NT2/D1 (cell line): ENCODE measurements around the gene PALLD.

Source experiments
- DNase-seq: peaks from one replicate; pipeline ENCODE4 v3.0.0-alpha.2; 2011; ENCODE audit warnings: low read depth, low spot score
- H3K27me3 ChIP-seq: 2 replicates; pipeline ENCODE4 v1.6.0; 2011; ENCODE audit warnings: mild to moderate bottlenecking; ENCODE audit not compliant: insufficient read length, insufficient read depth
- H3K36me3 ChIP-seq: 2 replicates; pipeline ENCODE4 v1.6.1; 2011; ENCODE audit warnings: mild to moderate bottlenecking, low read length, mixed read lengths; ENCODE audit not compliant: insufficient read depth, insufficient read length
- H3K4me1 ChIP-seq: 2 replicates; pipeline ENCODE4 v1.5.1; 2011; ENCODE audit not compliant: insufficient read depth, insufficient read length
- H3K4me3 ChIP-seq: 2 replicates; pipeline ENCODE4 v1.5.1; 2011; ENCODE audit warnings: low read depth; ENCODE audit not compliant: insufficient read length
- H3K9ac ChIP-seq: 2 replicates; pipeline ENCODE4 v1.6.0; 2011; ENCODE audit warnings: low read depth; ENCODE audit not compliant: insufficient read length
- H3K9me3 ChIP-seq: 2 replicates; pipeline ENCODE4 v1.5.1; 2011; ENCODE audit warnings: mild to moderate bottlenecking, low read length; ENCODE audit not compliant: insufficient read depth
- SUZ12 ChIP-seq: IDR thresholded peaks from 2 replicates; pipeline ENCODE4 v1.6.1; 2011; ENCODE audit not compliant: insufficient read length, insufficient read depth; ENCODE audit errors: extremely low read depth
- YY1 ChIP-seq: IDR thresholded peaks from 2 replicates; pipeline ENCODE4 v1.6.1; 2011; ENCODE audit not compliant: insufficient read length, insufficient read depth
- ZNF274 ChIP-seq: IDR thresholded peaks from 2 replicates; pipeline ENCODE4 v1.6.1; 2011; ENCODE audit warnings: mild to moderate bottlenecking, low read depth, low read length

Gene PALLD

DNA sequence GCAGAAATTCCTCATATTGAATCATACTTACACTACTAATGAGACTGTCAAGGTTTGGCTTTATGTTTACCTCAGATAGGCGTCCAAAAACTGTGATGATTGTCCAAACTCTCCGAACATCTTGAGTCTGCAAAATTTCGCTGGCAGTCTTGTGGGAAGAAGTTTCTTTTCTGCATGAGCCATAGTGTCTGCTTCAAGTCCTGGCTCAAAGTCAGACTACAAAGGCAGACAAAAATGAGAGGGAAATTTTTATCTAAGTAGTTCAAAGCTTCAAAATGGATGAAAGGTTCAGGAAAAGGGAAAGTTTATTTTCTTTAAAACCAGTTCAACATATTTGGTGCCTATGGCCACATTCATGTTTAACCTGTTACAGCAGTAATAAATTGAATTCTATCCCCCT, 40.7 kb downstream of the PALLD start:
- H3K9ac ChIP-seq = no peak overlapping the region
- H3K36me3 ChIP-seq = no peaks in the 10 kb centered on the region
- no peak for DNase-seq
- H3K27me3 ChIP-seq = no peaks in the 10 kb centered on the region
- no peaks in the 10 kb centered on the region for H3K9me3 ChIP-seq
- no peaks in the 10 kb centered on the region for H3K4me1 ChIP-seq
- H3K4me3 ChIP-seq = no peak overlapping the region
- TF ChIP-seq YY1 = no peak
- no peak for TF ChIP-seq SUZ12
- TF ChIP-seq ZNF274 = no peak

DNA sequence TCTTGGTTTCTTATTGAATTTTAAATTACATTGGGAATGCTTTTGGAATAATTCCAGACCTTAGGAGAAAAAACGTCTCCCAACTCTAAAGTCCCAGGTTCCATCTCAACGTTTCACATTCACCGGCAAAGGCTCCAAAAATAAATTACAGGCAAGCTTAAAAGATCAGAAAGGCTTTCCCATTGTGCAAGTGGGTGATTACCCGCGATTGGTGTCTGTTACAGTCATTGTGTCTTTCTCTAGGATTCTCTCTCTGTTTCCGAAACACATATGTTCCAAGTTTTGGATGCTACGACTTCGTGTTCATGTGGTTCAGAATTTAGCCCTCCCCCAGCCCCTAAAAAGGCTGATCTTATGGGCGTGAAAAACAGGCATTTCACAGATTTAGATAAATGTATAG, 41.8 kb downstream of the PALLD start:
- Histone ChIP-seq H3K4me1 (no peaks in the 10 kb centered on the region), H3K27me3 (no peaks in the 10 kb centered on the region), H3K9ac (no peak overlapping the region), H3K36me3 (no peaks in the 10 kb centered on the region), H3K4me3 (no peak overlapping the region), H3K9me3 (no peaks in the 10 kb centered on the region)
- TF ChIP-seq YY1 (no peak), ZNF274 (no peak), SUZ12 (no peak)
- DNase-seq = no peak

DNA sequence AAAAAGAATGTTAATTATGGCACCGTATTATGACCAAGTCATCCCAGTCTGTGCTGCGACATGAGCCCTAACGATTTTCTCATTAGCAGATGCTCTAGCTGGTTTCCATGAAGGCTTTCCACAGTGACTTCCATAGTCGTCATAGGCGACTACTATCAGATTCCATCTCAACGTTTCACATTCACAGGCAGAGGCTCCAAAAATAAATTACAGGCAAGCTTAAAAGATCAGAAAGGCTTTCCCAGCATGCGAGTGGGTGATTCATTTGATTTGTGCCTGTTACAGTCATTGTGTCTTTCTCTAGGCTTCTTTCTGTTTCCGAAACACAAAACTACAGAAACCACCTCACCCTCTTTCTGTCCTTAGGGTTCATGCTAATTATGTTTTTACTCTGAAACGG, 43.2 kb downstream of the PALLD start:
- H3K27me3 ChIP-seq = no peaks in the 10 kb centered on the region
- no peak for DNase-seq
- no peaks in the 10 kb centered on the region for H3K36me3 ChIP-seq
- no peak for TF ChIP-seq SUZ12
- TF ChIP-seq YY1 = no peak
- no peak for TF ChIP-seq ZNF274
- no peak overlapping the region for H3K4me3 ChIP-seq
- H3K9me3 ChIP-seq = no peaks in the 10 kb centered on the region
- no peak overlapping the region for H3K9ac ChIP-seq
- H3K4me1 ChIP-seq = no peaks in the 10 kb centered on the region

DNA sequence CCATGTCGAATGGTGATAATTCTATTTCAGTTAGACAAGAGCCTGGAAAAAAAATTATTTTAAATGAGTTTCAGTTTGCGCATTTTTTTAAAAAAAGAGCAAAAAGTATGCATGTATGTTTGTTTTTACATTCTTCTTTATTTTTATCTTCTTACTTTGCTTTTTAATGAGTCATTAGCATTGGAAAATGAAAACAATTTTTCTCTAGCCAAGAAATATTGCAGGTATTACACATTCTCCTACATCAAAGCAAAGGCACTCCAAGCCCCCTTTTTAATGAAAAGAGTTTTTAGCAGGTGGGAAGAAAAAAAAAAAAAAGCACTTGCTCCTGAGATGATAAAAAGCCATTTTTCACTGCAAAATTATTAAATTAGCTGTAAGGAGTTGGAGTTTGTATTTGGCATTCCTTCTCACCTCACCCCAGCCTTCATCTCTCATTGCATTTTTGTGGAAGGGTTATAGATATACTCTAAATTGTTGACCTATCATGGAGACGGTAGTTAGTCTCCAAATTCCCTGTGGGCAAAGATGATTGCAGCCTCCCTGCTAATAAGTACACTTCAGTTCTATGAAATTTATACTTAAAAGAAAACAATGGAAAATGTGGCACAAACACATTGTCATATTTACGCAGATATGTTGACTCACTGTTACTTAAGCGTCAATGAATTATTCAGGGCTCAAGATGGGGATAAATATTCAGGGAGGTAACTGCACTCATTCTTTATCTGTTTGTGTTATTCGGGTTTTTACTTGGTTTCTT, 43.8 kb downstream of the PALLD start:
- Histone ChIP-seq H3K9ac (no peak overlapping the region), H3K9me3 (no peaks in the 10 kb centered on the region), H3K4me3 (no peak overlapping the region), H3K36me3 (no peaks in the 10 kb centered on the region), H3K4me1 (no peaks in the 10 kb centered on the region), H3K27me3 (no peaks in the 10 kb centered on the region)
- no peak for TF ChIP-seq YY1
- no peak for DNase-seq

DNA sequence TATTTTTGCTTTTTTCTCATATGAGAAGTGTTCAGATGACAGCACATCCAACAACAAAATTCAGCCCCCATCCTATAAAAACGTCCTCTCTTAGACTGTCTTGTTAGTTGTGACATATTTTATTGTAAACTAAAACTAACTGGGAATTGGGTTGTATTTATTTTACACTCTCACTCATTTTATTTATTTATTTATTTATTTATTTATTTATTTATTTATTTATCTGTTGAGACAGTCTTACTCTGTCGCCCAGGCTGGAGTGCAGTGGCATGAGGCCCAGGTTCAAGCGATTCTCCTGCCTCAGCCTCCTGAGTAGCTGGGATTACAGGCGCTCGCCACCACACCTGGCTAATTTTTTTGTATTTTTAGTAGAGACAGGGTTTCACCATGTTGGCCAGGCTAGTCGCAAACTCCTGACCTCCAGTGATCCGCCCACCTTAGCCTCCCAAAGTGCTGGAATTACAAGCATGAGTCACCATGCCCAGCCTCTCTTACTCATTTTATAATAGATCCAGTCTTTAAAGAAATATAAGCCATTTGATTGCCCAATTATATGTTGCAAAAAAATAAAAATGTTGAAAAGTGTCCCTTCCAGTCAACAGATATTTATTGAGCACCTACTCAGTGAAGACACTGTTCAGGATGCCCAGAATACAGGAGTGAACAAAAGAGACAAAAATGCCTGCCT, 44.6 kb downstream of the PALLD start:
- DNase-seq = no peak
- no peak for TF ChIP-seq SUZ12
- no peak for TF ChIP-seq ZNF274
- no peak for TF ChIP-seq YY1
- no peak overlapping the region for H3K9ac ChIP-seq

DNA sequence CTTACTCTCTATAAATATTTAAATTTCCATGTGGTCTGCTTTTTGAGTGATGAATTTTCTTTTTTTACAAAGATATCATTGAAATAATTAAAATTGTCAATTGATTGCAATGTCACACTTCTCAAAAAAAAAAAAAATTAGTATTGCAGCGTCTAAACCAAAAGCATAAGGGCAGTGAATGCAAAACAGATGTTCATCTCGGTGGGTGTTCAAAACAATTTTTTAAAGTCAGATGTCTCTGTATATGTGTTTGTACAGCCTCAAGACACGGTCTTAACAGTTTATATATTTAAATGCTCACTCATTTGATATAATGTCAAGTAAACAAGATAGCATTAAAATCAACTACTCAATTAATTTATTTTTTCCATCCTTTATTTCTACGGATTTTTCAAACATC, 52.3 kb downstream of the PALLD start:
- H3K4me1 ChIP-seq = no peaks in the 10 kb centered on the region
- no peak overlapping the region for H3K9ac ChIP-seq
- H3K9me3 ChIP-seq = no peaks in the 10 kb centered on the region
- no peaks in the 10 kb centered on the region for H3K27me3 ChIP-seq
- DNase-seq = no peak
- H3K4me3 ChIP-seq = no peak overlapping the region
- TF ChIP-seq SUZ12 = no peak
- TF ChIP-seq ZNF274 = no peak
- no peak for TF ChIP-seq YY1
- H3K36me3 ChIP-seq = no peaks in the 10 kb centered on the region

More for the DNA sequence above, 44.6 kb downstream of the PALLD start:
- no peaks in the 10 kb centered on the region for H3K27me3 ChIP-seq
- H3K4me1 ChIP-seq = no peaks in the 10 kb centered on the region
- H3K9me3 ChIP-seq = no peaks in the 10 kb centered on the region
- H3K4me3 ChIP-seq = no peak overlapping the region
- no peaks in the 10 kb centered on the region for H3K36me3 ChIP-seq

DNA sequence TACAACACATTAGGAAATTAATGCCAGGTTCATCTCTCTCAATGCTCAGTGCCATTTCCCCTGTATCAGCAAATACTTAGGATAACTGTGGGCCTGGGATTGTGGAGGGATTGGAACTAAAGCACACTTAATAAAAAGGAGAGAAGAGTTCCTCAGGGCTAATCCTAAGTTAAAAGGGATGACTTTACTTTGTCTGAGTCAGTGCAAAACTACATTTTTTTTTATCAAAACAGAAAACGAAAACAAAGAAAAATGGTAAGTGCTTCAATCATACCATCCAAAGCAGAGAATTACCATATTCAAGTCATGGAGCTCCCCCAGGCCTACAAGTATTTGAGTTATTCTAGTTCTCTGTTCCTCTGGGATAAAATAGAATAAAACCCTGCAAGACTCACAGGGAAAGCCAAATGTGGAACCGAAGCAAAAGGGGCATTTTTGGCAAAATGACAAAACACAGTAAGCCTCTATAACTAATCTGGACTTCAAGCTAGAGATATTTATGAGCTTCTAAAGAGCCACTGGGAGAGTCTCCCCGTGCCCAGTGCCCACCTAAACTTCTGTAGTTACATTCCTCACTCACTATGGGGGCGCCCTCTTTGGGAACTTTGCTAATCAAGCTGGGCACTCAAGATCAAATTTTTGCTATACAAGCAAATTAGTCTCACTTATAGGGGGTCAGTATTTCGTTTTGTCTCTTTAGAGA, 53.4 kb downstream of the PALLD start:
- DNase-seq = no peak
- no peaks in the 10 kb centered on the region for H3K27me3 ChIP-seq
- H3K36me3 ChIP-seq = no peaks in the 10 kb centered on the region
- TF ChIP-seq SUZ12 (no peak), YY1 (no peak), ZNF274 (no peak)
- no peak overlapping the region for H3K9ac ChIP-seq
- no peaks in the 10 kb centered on the region for H3K4me1 ChIP-seq
- no peak overlapping the region for H3K4me3 ChIP-seq
- H3K9me3 ChIP-seq = no peaks in the 10 kb centered on the region
